Tibial nerve (tissue), 4 donors: ENCODE results near the gene TNFAIP6. TPM values are rescaled to one million over a fixed set of nuclear protein-coding genes. Genes with fewer than 3 reads are reported as not detected.

Experiments used
- DNase-seq, 2 donors: peaks; one replicate each; pipeline ENCODE4 v3.0.0-alpha.2; 2019; ENCODE audit warnings: low spot score in 2 of 2
- H3K27ac ChIP-seq, 4 donors: fragments of 200-600 bp; sonication (generic) in 3 of 4; one replicate each; pipeline ENCODE4 v1.5.1; 2017 to 2019; ENCODE audit warnings: mild to moderate bottlenecking in 1 of 4
- H3K27me3 ChIP-seq, 2 donors: fragments of 200-600 bp; sonication (generic) in 1 of 2; one replicate each; pipeline versions ENCODE4 v1.5.1 to v1.6.0; 2017 to 2019
- H3K36me3 ChIP-seq, 3 donors: fragments of 200-600 bp; sonication (generic); one replicate each; pipeline ENCODE4 v1.5.1; 2018 to 2019
- H3K4me1 ChIP-seq, 4 donors: fragments of 200-600 bp; sonication (generic) in 3 of 4; one replicate each; pipeline ENCODE4 v1.5.1; 2017 to 2019
- H3K4me3 ChIP-seq, 4 donors: fragments of 200-600 bp; sonication (generic) in 3 of 4; one replicate each; pipeline ENCODE4 v1.5.1; 2017 to 2019; ENCODE audit warnings: mild to moderate bottlenecking in 1 of 4, moderate library complexity in 1 of 4
- H3K9me3 ChIP-seq, 4 donors: fragments of 200-600 bp; sonication (generic) in 3 of 4; one replicate each; pipeline ENCODE4 v1.5.1; 2017 to 2019
- CTCF ChIP-seq, 5 experiments: fragments of 200-600 bp in 3 of 5; fragments of 450-650 bp in 2 of 5; sonication (generic) in 3 of 5; IDR thresholded peaks; one replicate each; pipeline ENCODE4 v1.5.1; 2016 to 2019; ENCODE audit warnings: antibody characterized with exemption in 5 of 5, mild to moderate bottlenecking in 3 of 5, moderate library complexity in 2 of 5
- EP300 ChIP-seq, 2 donors: sonication (generic); formaldehyde crosslinking; IDR thresholded peaks; one replicate each; pipeline ENCODE4 v1.6.1; 2017; ENCODE audit warnings: antibody characterized with exemption in 2 of 2, mild to moderate bottlenecking in 1 of 2
- POLR2A ChIP-seq, 2 donors: fragments of 450-650 bp; IDR thresholded peaks; one replicate each; pipeline ENCODE4 v1.6.1; 2017; ENCODE audit warnings: antibody characterized with exemption in 2 of 2, mild to moderate bottlenecking in 2 of 2, moderate library complexity in 2 of 2
- WGBS, 2 donors: methylation state at CpG; one replicate each; pipeline ENCODE4 v1.1.5; 2018; 5-methylcytosine and 5-hydroxymethylcytosine counted together
- total RNA-seq, 4 donors: library from RNA; depleted of rRNA; stranded (reverse); fragments of >200 nt; gene quantifications; one replicate each; pipeline ENCODE4 v1.1.0, GENCODE V29; 2016

TNFAIP6 gene
- total RNA-seq, 4 donors from 2014 or later: 4.8 to 6.7 (median 6.5) TPM

GRCh38 chr2:151379169-151379568 is 21.8 kb downstream of the TNFAIP6 start:
- no peak overlapping the region for H3K27ac ChIP-seq
- H3K36me3 ChIP-seq: peaks cover 0 to 11% (median 0%) of the 10 kb centered on the region in 3 donors
- no peak for TF ChIP-seq CTCF (IDR thresholded peaks at IDR 0.05)
- no peak for TF ChIP-seq EP300 (IDR thresholded peaks at IDR 0.05)
- TF ChIP-seq POLR2A (IDR thresholded peaks at IDR 0.05): no peak
- 36 to 37% methylated on average over 4 of the region's 4 CpGs for WGBS, 2 donors
- H3K27me3 ChIP-seq: no peaks in the 10 kb centered on the region
- H3K4me3 ChIP-seq: no peak overlapping the region
- no peak for DNase-seq
- H3K4me1 ChIP-seq: peaks cover 0 to 3% (median 0%) of the 10 kb centered on the region in 4 donors
- H3K9me3 ChIP-seq: no peaks in the 10 kb centered on the region

GRCh38 chr2:151380580-151381235 is 23.3 kb downstream of the TNFAIP6 start:
- no peak for TF ChIP-seq EP300 (IDR thresholded peaks at IDR 0.05)
- TF ChIP-seq POLR2A (IDR thresholded peaks at IDR 0.05): no peak
- TF ChIP-seq CTCF (IDR thresholded peaks at IDR 0.05): no peak
- Histone ChIP-seq H3K27me3 (no peaks in the 10 kb centered on the region), H3K9me3 (no peaks in the 10 kb centered on the region), H3K4me1 (peaks cover 0 to 3% (median 0%) of the 10 kb centered on the region in 4 donors), H3K27ac (no peak overlapping the region), H3K36me3 (peaks cover 0 to 5% (median 0%) of the 10 kb centered on the region in 3 donors), H3K4me3 (no peak overlapping the region)
- 81 to 86% methylated on average over 6 of the region's 6 CpGs for WGBS, 2 donors
- no peak for DNase-seq

GRCh38 chr2:151381266-151381665 is 23.9 kb downstream of the TNFAIP6 start:
- no peak for TF ChIP-seq EP300 (IDR thresholded peaks at IDR 0.05)
- TF ChIP-seq CTCF (IDR thresholded peaks at IDR 0.05): no peak
- no peak for TF ChIP-seq POLR2A (IDR thresholded peaks at IDR 0.05)
- Histone ChIP-seq H3K36me3 (no peaks in the 10 kb centered on the region), H3K9me3 (no peaks in the 10 kb centered on the region), H3K4me1 (peaks cover 0 to 3% (median 0%) of the 10 kb centered on the region in 4 donors), H3K4me3 (no peak overlapping the region), H3K27ac (no peak overlapping the region), H3K27me3 (no peaks in the 10 kb centered on the region)
- 84 to 94% methylated on average over 2 of the region's 2 CpGs for WGBS, 2 donors
- no peak for DNase-seq

GRCh38 chr2:151388011-151388410 is 30.6 kb downstream of the TNFAIP6 start:
- WGBS, 2 donors: 70 to 71% methylated on average over 4 of the region's 4 CpGs
- peaks cover 0 to 5% (median 0%) of the 10 kb centered on the region in 4 donors for H3K9me3 ChIP-seq
- H3K4me3 ChIP-seq: no peak overlapping the region
- no peaks in the 10 kb centered on the region for H3K27me3 ChIP-seq
- H3K36me3 ChIP-seq: no peaks in the 10 kb centered on the region
- H3K27ac ChIP-seq: no peak overlapping the region
- TF ChIP-seq CTCF (IDR thresholded peaks at IDR 0.05) (no peak), EP300 (IDR thresholded peaks at IDR 0.05) (no peak), POLR2A (IDR thresholded peaks at IDR 0.05) (no peak)
- DNase-seq: no peak
- no peaks in the 10 kb centered on the region for H3K4me1 ChIP-seq

GRCh38 chr2:151391436-151391835 is 34.0 kb downstream of the TNFAIP6 start:
- Histone ChIP-seq H3K27ac (no peak overlapping the region), H3K36me3 (no peaks in the 10 kb centered on the region), H3K4me1 (no peaks in the 10 kb centered on the region), H3K4me3 (no peak overlapping the region), H3K27me3 (no peaks in the 10 kb centered on the region), H3K9me3 (peaks cover 0 to 5% (median 0%) of the 10 kb centered on the region in 4 donors)
- no peak for TF ChIP-seq POLR2A (IDR thresholded peaks at IDR 0.05)
- TF ChIP-seq EP300 (IDR thresholded peaks at IDR 0.05): no peak
- TF ChIP-seq CTCF (IDR thresholded peaks at IDR 0.05): no peak
- no peak for DNase-seq
- WGBS, 2 donors: 66 to 81% methylated on average over 2 of the region's 2 CpGs
